ENCODE data around the gene CPPED1.

- TF ChIP-seq CTCF (IDR thresholded peaks at IDR 0.05; ENCODE audit: low read depth, low read length) (no peak), EZH2phosphoT487 (IDR thresholded peaks at IDR 0.05; ENCODE audit: low read depth) (no peak)
Measured at GRCh38 chr16:12798846-12799245, 4.8 kb downstream of the CPPED1 start.

All from OCI-LY3 (cell line).